HG03196 (cell line): ENCODE measurements around the gene SLC9A7.

Experiments used
- ATAC-seq: cut with Tn5 transposase; IDR thresholded peaks from one replicate; pipeline ENCODE4 v1.9.1; 2021; ENCODE audit not compliant: unreplicated experiment

The SLC9A7 gene

GRCh38 chrX:46575586-46575985 lies 183.3 kb downstream of the SLC9A7 start:
- no peak for ATAC-seq

GRCh38 chrX:46574774-46575381 lies 184.0 kb downstream of the SLC9A7 start:
- ATAC-seq = peak; percentile 19

GRCh38 chrX:46573892-46574773 lies 184.8 kb downstream of the SLC9A7 start:
- peak; percentile 34 for ATAC-seq

GRCh38 chrX:46573331-46573891 lies 185.5 kb downstream of the SLC9A7 start, which contains the start of gene CHST7:
Gene CHST7, plus strand, starts transcription at chrX:46573765. Its CDS starts 167 bp downstream, at chrX:46573932.
- ATAC-seq = peak; percentile 41

GRCh38 chrX:46572340-46572936 lies 186.5 kb downstream of the SLC9A7 start:
- peak; percentile 37 for ATAC-seq

- ATAC-seq = no peak
These were observed 187.2 kb downstream of the SLC9A7 start for GRCh38 chrX:46571423-46572339.

GRCh38 chrX:46569621-46570020 lies 189.3 kb downstream of the SLC9A7 start:
- no peak for ATAC-seq

- no peak for ATAC-seq
These were observed 191.5 kb downstream of the SLC9A7 start for GRCh38 chrX:46567388-46567787.

- ATAC-seq = peak; percentile 98
These were observed 196.9 kb downstream of the SLC9A7 start for GRCh38 chrX:46561824-46562657.

GRCh38 chrX:46559062-46559461 lies 199.9 kb downstream of the SLC9A7 start:
- no peak for ATAC-seq

GRCh38 chrX:46554942-46555341 lies 204.0 kb downstream of the SLC9A7 start:
- ATAC-seq = no peak

GRCh38 chrX:46553935-46554334 lies 205.0 kb downstream of the SLC9A7 start:
- ATAC-seq = no peak

GRCh38 chrX:46551494-46552128 lies 207.3 kb downstream of the SLC9A7 start:
- ATAC-seq = no peak

- no peak for ATAC-seq
These were observed 209.0 kb downstream of the SLC9A7 start for GRCh38 chrX:46549914-46550313.
